K562 (cell line): Measurements from ENCODE around the gene HPCAL1. TPM values are rescaled to one million over a fixed set of nuclear protein-coding genes. Genes with fewer than 3 reads are reported as not detected.

Experiments
- ATAC-seq: fragments of 200-7000 bp; cut with Tn5 transposase; 3 replicates; pipeline ENCODE4 v1.9.1; 2020; ENCODE audit warnings: moderate library complexity
- BruUV-seq: library from RNA; stranded (reverse); fragments of 400-500 nt; replicated peaks from 2 replicates; lab custom pipeline; 2021; lab: Mats Ljungman, UMichigan
- CTCF ChIA-PET: fragments of 300-600 bp; formaldehyde crosslinking; extraction: SDS; loops from one replicate; lab custom pipeline; 2021; ENCODE audit warnings: low intra/inter-chr PET ratio; lab: Yijun Ruan, JAX
- POLR2A ChIA-PET: fragments of 300-600, 350-650 bp; sonication (Branson Sonifier 250); formaldehyde crosslinking; extraction: SDS; loops from one replicate; lab custom pipeline; 2021; ENCODE audit warnings: antibody characterized with exemption, inconsistent platforms; lab: Yijun Ruan, JAX
- DNase-seq, 4 experiments: peaks; one replicate each; pipeline versions ENCODE4 v3.0.0 to v3.0.0-alpha.2; 2011 to 2018; ENCODE audit warnings: low spot score in 3 of 4, mixed read lengths in 3 of 4; ENCODE audit errors: extremely low read depth in 1 of 4
- FAIRE-seq: peaks from 2 replicates; lab custom pipeline; 2011; peaks lifted over from hg19 to GRCh38; lab: Jason Lieb, UNC
- H2AFZ ChIP-seq: 2 replicates; pipeline ENCODE4 v1.6.0; 2011; ENCODE audit warnings: low read depth, low read length, control low read depth, inconsistent platforms
- H3K27ac ChIP-seq: fragments of 200-600 bp; 3 replicates; pipeline ENCODE4 v1.8.0; 2011; ENCODE audit warnings: low read depth, mild to moderate bottlenecking, control low read depth, inconsistent platforms, low read length, moderate library complexity, mixed read lengths; ENCODE audit errors: extremely low read depth
- H3K27me3 ChIP-seq, 2 experiments: fragments of 300-600 bp in 1 of 2; 2 replicates in 1 of 2; 3 replicates in 1 of 2; pipeline versions ENCODE4 v1.6.0 to v1.8.0; 2011; ENCODE audit warnings: inconsistent platforms in 2 of 2, low read length in 2 of 2, mild to moderate bottlenecking in 1 of 2, mixed read lengths in 1 of 2, moderate library complexity in 1 of 2; ENCODE audit not compliant: control insufficient read depth in 2 of 2, insufficient read depth in 2 of 2
- H3K36me3 ChIP-seq: fragments of 300-600 bp; 3 replicates; pipeline ENCODE4 v1.8.0; 2011; ENCODE audit warnings: mild to moderate bottlenecking, low read length, inconsistent platforms; ENCODE audit not compliant: control insufficient read depth, insufficient read depth
- H3K4me1 ChIP-seq, 2 experiments: fragments of 200-600 bp in 1 of 2; replicated peaks in 1 of 2; 2 replicates in 1 of 2; 3 replicates in 1 of 2; pipeline versions ENCODE4 v1.5.1 to v1.8.0; 2011; ENCODE audit warnings: inconsistent platforms in 2 of 2, low read length in 2 of 2, mild to moderate bottlenecking in 1 of 2, mixed read lengths in 1 of 2, moderate library complexity in 1 of 2; ENCODE audit not compliant: control insufficient read depth in 2 of 2, insufficient read depth in 2 of 2
- H3K4me2 ChIP-seq: 2 replicates; pipeline ENCODE4 v1.6.1; 2011; ENCODE audit warnings: low read length, control low read depth, inconsistent platforms, mixed read lengths; ENCODE audit not compliant: insufficient read depth
- H3K4me3 ChIP-seq: fragments of 200-600 bp; sonication (generic), shearing (Covaris generic); 2 replicates; pipeline ENCODE4 v1.5.1; 2016; ENCODE audit warnings: control low read depth, inconsistent platforms
- H3K79me2 ChIP-seq: fragments of 200-600 bp; 3 replicates; pipeline ENCODE4 v1.8.0; 2011; ENCODE audit warnings: low read length, inconsistent platforms; ENCODE audit not compliant: control insufficient read depth, insufficient read depth
- H3K9ac ChIP-seq, 2 experiments: 2 replicates each; pipeline versions ENCODE4 v1.6.0 to v1.6.1; 2011; ENCODE audit warnings: low read depth in 2 of 2, low read length in 2 of 2, control low read depth in 1 of 2, inconsistent platforms in 1 of 2, mild to moderate bottlenecking in 1 of 2, mixed read lengths in 1 of 2; ENCODE audit not compliant: insufficient read depth in 1 of 2
- H3K9me1 ChIP-seq: one replicate; pipeline ENCODE4 v1.6.0; 2011; ENCODE audit warnings: inconsistent platforms, mild to moderate bottlenecking, low read length, moderate library complexity; ENCODE audit not compliant: control insufficient read depth, insufficient read depth
- H3K9me3 ChIP-seq: replicated peaks from 2 replicates; pipeline ENCODE4 v1.5.1; 2011; ENCODE audit warnings: low read depth, low read length, inconsistent platforms; ENCODE audit not compliant: control insufficient read depth, insufficient read depth
- H4K20me1 ChIP-seq: replicated peaks from 2 replicates; pipeline ENCODE4 v1.6.1; 2011; ENCODE audit warnings: low read length, inconsistent platforms, mixed read lengths; ENCODE audit not compliant: control insufficient read depth, insufficient read depth
- CREB1 ChIP-seq, 2 experiments: sonication (generic) in 1 of 2; formaldehyde crosslinking in 1 of 2; IDR thresholded peaks; 2 replicates each; pipeline versions ENCODE4 v1.6.1 to v1.8.0; 2012 to 2022; ENCODE audit warnings: inconsistent platforms in 1 of 2, mild to moderate bottlenecking in 1 of 2, missing genetic modification reagents in 1 of 2, moderate library complexity in 1 of 2
- ETV1 ChIP-seq: fragments of 450-650 bp; conservative IDR thresholded peaks from 2 replicates; pipeline ENCODE4 v1.6.1; 2016; ENCODE audit warnings: missing genetic modification characterization, control low read depth, low read depth, missing compliant biosample characterization
- HNRNPH1 ChIP-seq: fragments of 200-400 bp; formaldehyde crosslinking; optimal IDR thresholded peaks from 2 replicates; pipeline ENCODE3; 2017; ENCODE audit warnings: low read depth, mild to moderate bottlenecking, low read length, moderate library complexity
- MEIS2 ChIP-seq: fragments of 450-650 bp; IDR thresholded peaks from 2 replicates; pipeline ENCODE4 v1.6.1; 2014; ENCODE audit warnings: mild to moderate bottlenecking; ENCODE audit not compliant: partially characterized antibody
- NR1H2 ChIP-seq: sonication (generic); formaldehyde crosslinking; IDR thresholded peaks from 2 replicates; pipeline ENCODE4 v1.4.0; 2020; ENCODE audit warnings: mild to moderate bottlenecking, missing genetic modification reagents
- PCBP1 ChIP-seq: fragments of 200-400 bp; formaldehyde crosslinking; IDR thresholded peaks from 2 replicates; pipeline ENCODE4 v1.6.1; 2018; ENCODE audit warnings: mild to moderate bottlenecking, low read depth, low read length; ENCODE audit not compliant: poor library complexity, severe bottlenecking
- TCF7 ChIP-seq: sonication (generic); IDR thresholded peaks from 2 replicates; pipeline ENCODE4 v1.6.1; 2016; ENCODE audit warnings: antibody characterized with exemption, borderline replicate concordance
- ZFP1 ChIP-seq: fragments of 450-650 bp; formaldehyde crosslinking; IDR thresholded peaks from 2 replicates; pipeline ENCODE4 v1.4.0; 2020; ENCODE audit warnings: mild to moderate bottlenecking, mixed read lengths
- ZKSCAN3 ChIP-seq: fragments of 250-450 bp; sonication (Bioruptor Pico); IDR thresholded peaks from 2 replicates; pipeline ENCODE4 v1.4.0; 2020
- ZNF174 ChIP-seq: fragments of 250-450 bp; sonication (Bioruptor Pico); IDR thresholded peaks from 2 replicates; pipeline ENCODE4 v1.4.0; 2020; ENCODE audit warnings: mild to moderate bottlenecking
- ZNF766 ChIP-seq: fragments of 200-800 bp; sonication (Bioruptor generic); conservative IDR thresholded peaks from 2 replicates; pipeline ENCODE4 v1.6.1; 2016; ENCODE audit warnings: missing genetic modification characterization, missing compliant biosample characterization
- ZNF780A ChIP-seq: fragments of 250-450 bp; sonication (Bioruptor Pico); IDR thresholded peaks from 2 replicates; pipeline ENCODE4 v1.5.0; 2021; ENCODE audit warnings: mild to moderate bottlenecking
- WGBS: fragments of 100-300 bp; shearing (Covaris generic); methylation state at CpG from one replicate; pipeline ENCODE4 v1.1.6; 2016; ENCODE audit warnings: low coverage, mixed read lengths; ENCODE audit not compliant: insufficient coverage; ENCODE audit errors: missing lambda C conversion rate; 5-methylcytosine and 5-hydroxymethylcytosine counted together
- in situ Hi-C: fragments of 300-500 bp; cut with MboI; formaldehyde crosslinking; loops from 4 replicates; pipeline ENCODE4 v1.15.0; 2018; ENCODE audit warnings: inconsistent platforms, mixed read lengths
- intact Hi-C: fragments of 100-400 bp; cut with micrococcal nuclease; formaldehyde crosslinking; loops from 2 replicates; pipeline ENCODE4 v1.14.2; 2022
- polyA plus RNA-seq, 8 experiments: library from polyadenylated mRNA; depleted of rRNA in 4 of 8; stranded (reverse) in 5 of 8; unstranded in 3 of 8; fragments of >200 nt; fragmentation: Nextera tagmentation in 2 of 8; fragmentation: Illumina TruSeq in 1 of 8; extraction: Ambion mirVana in 2 of 8; extraction: Trizol in 1 of 8; gene quantifications; 2 replicates each; pipeline versions ENCODE4 v1.2.1 to v1.2.3, GENCODE V29; 2011 to 2014; ENCODE audit warnings: inconsistent platforms in 1 of 8, missing spikeins in 1 of 8
- total RNA-seq, 7 experiments: library from RNA; depleted of rRNA in 6 of 7; stranded (reverse); fragments of >200 nt in 6 of 7; fragmentation: Illumina TruSeq in 2 of 7; extraction: Trizol in 2 of 7; gene quantifications; 2 replicates each; pipeline versions ENCODE4 v1.2.1 to v1.2.3, GENCODE V29; 2011 to 2021; ENCODE audit warnings: low replicate concordance in 1 of 7
- TF ChIP-seq, protein P1 (sequence below), 2 experiments: fragments of 450-650 bp; IDR thresholded peaks; 2 replicates each; pipeline ENCODE4 v1.6.1; 2016
- TF ChIP-seq, protein P2 (sequence below): fragments of 200-800 bp; sonication (Bioruptor generic); IDR thresholded peaks from 2 replicates; pipeline ENCODE4 v1.6.1; 2017; ENCODE audit warnings: missing genetic modification characterization, missing compliant biosample characterization
- TF ChIP-seq, protein P3 (sequence below), 2 experiments: IDR thresholded peaks; 2 replicates each; pipeline ENCODE4 v1.6.1; 2012; ENCODE audit warnings: improper control_type of control experiment in 2 of 2, low read depth in 2 of 2, low read length in 2 of 2, borderline replicate concordance in 1 of 2

Gene HPCAL1
- total and polyA plus RNA-seq, 9 of the 15 experiments (the other 6 are each of a cell fraction or from before 2014, with no cell fraction given) = 2.7 to 65.5 (median 23.9) TPM

DNA sequence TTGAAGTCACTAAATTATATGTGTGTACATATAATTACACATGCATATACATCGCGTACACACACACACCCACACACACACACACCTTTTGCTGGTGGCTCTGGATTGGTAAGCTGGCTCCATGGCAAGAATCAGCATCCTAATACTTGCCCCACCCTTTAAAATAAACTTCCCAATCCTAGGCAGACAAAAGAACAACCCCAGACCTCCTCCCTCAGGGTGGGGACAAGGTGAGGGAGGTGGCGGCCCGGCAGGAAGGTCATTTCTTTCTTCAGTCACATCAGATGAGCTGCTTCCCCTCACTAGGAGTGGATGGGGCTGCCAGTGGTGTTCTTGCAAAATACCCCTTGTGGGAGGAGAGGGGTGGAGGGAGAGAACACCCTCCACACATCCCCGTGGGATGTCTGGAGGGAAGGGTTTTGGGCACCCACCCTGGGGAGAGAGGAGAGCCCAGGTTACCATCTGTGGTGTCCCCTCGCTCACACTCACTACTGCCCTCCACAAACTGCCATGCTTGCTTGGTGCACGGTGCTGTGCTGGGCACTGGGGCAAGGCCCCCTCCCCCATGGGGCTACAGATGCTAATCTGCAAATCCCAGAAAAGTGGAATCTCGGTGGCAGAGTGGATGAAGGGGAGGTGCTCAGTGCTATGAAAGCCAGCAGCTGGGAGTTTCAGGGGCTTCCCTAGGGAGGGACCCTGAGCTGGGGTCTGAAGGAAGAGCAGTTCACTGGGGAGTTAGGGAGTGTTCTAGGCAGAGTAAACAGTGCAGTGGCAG, 81.4 kb downstream of the HPCAL1 start:
- no peak overlapping the region for H2AFZ ChIP-seq
- peaks cover 12 to 42% of the 10 kb centered on the region in 2 experiments; a peak in 4 of 5 replicates for H3K4me1 ChIP-seq
- no peak overlapping the region for H3K27ac ChIP-seq
- H3K9me3 ChIP-seq = no peaks in the 10 kb centered on the region
- ATAC-seq (no peak), FAIRE-seq (no peak), DNase-seq (no peak)
- H3K9me1 ChIP-seq = peaks cover 3% of the 10 kb centered on the region
- in situ Hi-C loops = no loop called here
- BruUV-seq = no TSS peak
- CTCF ChIA-PET = no interaction called here
- peaks cover 63% of the 10 kb centered on the region for H4K20me1 ChIP-seq
- no peak overlapping the region for H3K4me3 ChIP-seq
- H3K36me3 ChIP-seq = no peaks in the 10 kb centered on the region
- intact Hi-C loops = no loop called here
- POLR2A ChIA-PET = interaction anchor here (0.6 to 1.4 kb wide), 4 partner anchors 8 to 163 kb away, joined by 3 to 4 read pairs (median 3); no protein-coding TSS in a partner anchor
- WGBS = 36% methylated on average over 7 of the region's 8 CpGs
- H3K9ac ChIP-seq = 0 out of 4 replicates have a peak overlapping the region, but pooled peaks of 1 of the 2 experiments have one; percentile 63
- H3K79me2 ChIP-seq = peaks cover 40% of the 10 kb centered on the region
- H3K27me3 ChIP-seq = no peaks in the 10 kb centered on the region
- no peak overlapping the region for H3K4me2 ChIP-seq
- no peak for TF ChIP-seq ZNF780A (CRISPR knock-in tag)
- TF ChIP-seq TCF7 = no peak
- no peak for TF ChIP-seq MEIS2
- no peak for TF ChIP-seq NR1H2 (CRISPR knock-in tag)
- TF ChIP-seq, protein P1, sequence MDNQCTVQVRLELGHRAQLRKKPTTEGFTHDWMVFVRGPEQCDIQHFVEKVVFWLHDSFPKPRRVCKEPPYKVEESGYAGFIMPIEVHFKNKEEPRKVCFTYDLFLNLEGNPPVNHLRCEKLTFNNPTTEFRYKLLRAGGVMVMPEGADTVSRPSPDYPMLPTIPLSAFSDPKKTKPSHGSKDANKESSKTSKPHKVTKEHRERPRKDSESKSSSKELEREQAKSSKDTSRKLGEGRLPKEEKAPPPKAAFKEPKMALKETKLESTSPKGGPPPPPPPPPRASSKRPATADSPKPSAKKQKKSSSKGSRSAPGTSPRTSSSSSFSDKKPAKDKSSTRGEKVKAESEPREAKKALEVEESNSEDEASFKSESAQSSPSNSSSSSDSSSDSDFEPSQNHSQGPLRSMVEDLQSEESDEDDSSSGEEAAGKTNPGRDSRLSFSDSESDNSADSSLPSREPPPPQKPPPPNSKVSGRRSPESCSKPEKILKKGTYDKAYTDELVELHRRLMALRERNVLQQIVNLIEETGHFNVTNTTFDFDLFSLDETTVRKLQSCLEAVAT (IDR thresholded peaks at IDR 0.05) = no peak
- no peak for TF ChIP-seq ZKSCAN3 (CRISPR knock-in tag)
- no peak for TF ChIP-seq ETV1 (tag)
- TF ChIP-seq PCBP1 = no peak
- TF ChIP-seq ZNF766 (CRISPR knock-in tag) = no peak
- no peak for TF ChIP-seq CREB1 (IDR thresholded peaks at IDR 0.05)
- no peak for TF ChIP-seq CREB1 (CRISPR knock-in tag; IDR thresholded peaks at IDR 0.05)
- TF ChIP-seq HNRNPH1 = no peak
- TF ChIP-seq ZFP1 (CRISPR knock-in tag) = no peak
- TF ChIP-seq, protein P2, sequence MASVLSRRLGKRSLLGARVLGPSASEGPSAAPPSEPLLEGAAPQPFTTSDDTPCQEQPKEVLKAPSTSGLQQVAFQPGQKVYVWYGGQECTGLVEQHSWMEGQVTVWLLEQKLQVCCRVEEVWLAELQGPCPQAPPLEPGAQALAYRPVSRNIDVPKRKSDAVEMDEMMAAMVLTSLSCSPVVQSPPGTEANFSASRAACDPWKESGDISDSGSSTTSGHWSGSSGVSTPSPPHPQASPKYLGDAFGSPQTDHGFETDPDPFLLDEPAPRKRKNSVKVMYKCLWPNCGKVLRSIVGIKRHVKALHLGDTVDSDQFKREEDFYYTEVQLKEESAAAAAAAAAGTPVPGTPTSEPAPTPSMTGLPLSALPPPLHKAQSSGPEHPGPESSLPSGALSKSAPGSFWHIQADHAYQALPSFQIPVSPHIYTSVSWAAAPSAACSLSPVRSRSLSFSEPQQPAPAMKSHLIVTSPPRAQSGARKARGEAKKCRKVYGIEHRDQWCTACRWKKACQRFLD (CRISPR knock-in tag) = no peak
- no peak for TF ChIP-seq ZNF174
- TF ChIP-seq, protein P3, sequence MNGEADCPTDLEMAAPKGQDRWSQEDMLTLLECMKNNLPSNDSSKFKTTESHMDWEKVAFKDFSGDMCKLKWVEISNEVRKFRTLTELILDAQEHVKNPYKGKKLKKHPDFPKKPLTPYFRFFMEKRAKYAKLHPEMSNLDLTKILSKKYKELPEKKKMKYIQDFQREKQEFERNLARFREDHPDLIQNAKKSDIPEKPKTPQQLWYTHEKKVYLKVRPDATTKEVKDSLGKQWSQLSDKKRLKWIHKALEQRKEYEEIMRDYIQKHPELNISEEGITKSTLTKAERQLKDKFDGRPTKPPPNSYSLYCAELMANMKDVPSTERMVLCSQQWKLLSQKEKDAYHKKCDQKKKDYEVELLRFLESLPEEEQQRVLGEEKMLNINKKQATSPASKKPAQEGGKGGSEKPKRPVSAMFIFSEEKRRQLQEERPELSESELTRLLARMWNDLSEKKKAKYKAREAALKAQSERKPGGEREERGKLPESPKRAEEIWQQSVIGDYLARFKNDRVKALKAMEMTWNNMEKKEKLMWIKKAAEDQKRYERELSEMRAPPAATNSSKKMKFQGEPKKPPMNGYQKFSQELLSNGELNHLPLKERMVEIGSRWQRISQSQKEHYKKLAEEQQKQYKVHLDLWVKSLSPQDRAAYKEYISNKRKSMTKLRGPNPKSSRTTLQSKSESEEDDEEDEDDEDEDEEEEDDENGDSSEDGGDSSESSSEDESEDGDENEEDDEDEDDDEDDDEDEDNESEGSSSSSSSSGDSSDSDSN (IDR thresholded peaks at IDR 0.05; ENCODE audit: borderline replicate concordance in 1 of 2, low read depth in 2 of 2, low read length in 2 of 2) = no peak
